HG03066 (cell line): Measurements from ENCODE around the gene PIEZO2.
A peak's percentile ranks its signal among the peaks of the same experiment; 100 is the strongest.
"Not testable (repeated sequence)": the region's sequence is repeated elsewhere in the genome, so short reads cannot be mapped to it uniquely, and the experiment has no call there.

ENCODE experiments used
- ATAC-seq: cut with Tn5 transposase; IDR thresholded peaks from one replicate; pipeline ENCODE4 v1.9.1; 2021; ENCODE audit warnings: low read depth; ENCODE audit not compliant: unreplicated experiment

Gene PIEZO2

GRCh38 chr18:10660179-10660884 is 489.0 kb downstream of the PIEZO2 start:
- no peak for ATAC-seq

GRCh38 chr18:10659594-10659993 is 489.8 kb downstream of the PIEZO2 start:
- no peak for ATAC-seq

GRCh38 chr18:10659000-10659399 is 490.4 kb downstream of the PIEZO2 start:
- ATAC-seq, result no peak

- ATAC-seq, result not testable (repeated sequence)
Measured at GRCh38 chr18:10644003-10644402, 505.4 kb downstream of the PIEZO2 start.

GRCh38 chr18:10642915-10643524 is 506.3 kb downstream of the PIEZO2 start:
- not testable (repeated sequence) for ATAC-seq

- ATAC-seq, result not testable (repeated sequence)
Measured at GRCh38 chr18:10638539-10638885, 510.9 kb downstream of the PIEZO2 start.

- ATAC-seq, result not testable (repeated sequence)
Measured at GRCh38 chr18:10637858-10638538, 511.4 kb downstream of the PIEZO2 start.

- peak; percentile 92 for ATAC-seq
Measured at GRCh38 chr18:10629076-10629475, 520.3 kb downstream of the PIEZO2 start.

- not testable (repeated sequence) for ATAC-seq
Measured at GRCh38 chr18:10626606-10627213, 522.7 kb downstream of the PIEZO2 start.

- ATAC-seq, result not testable (repeated sequence)
Measured at GRCh38 chr18:10623606-10624005, 525.8 kb downstream of the PIEZO2 start.

GRCh38 chr18:10622982-10623381 is 526.4 kb downstream of the PIEZO2 start:
- ATAC-seq, result not testable (repeated sequence)

GRCh38 chr18:10620670-10621329 is 528.6 kb downstream of the PIEZO2 start:
- ATAC-seq, result not testable (repeated sequence)
